H9 (cell line): ENCODE data around the gene MAPK8IP1. TPM values are rescaled to one million over a fixed set of nuclear protein-coding genes. Genes with fewer than 3 reads are reported as not detected.
"Not testable (repeated sequence)": the region's sequence is repeated elsewhere in the genome, so short reads cannot be mapped to it uniquely, and the experiment has no call there.

ENCODE experiments used
- DNase-seq: peaks from one replicate; pipeline ENCODE4 v3.0.0-alpha.2; 2017
- H2AFZ ChIP-seq: one replicate; pipeline ENCODE4 v1.6.1; 2013; ENCODE audit warnings: mild to moderate bottlenecking, low read length, control low read depth, moderate library complexity
- H2AK5ac ChIP-seq: 2 replicates; pipeline ENCODE4 v1.6.1; 2013; ENCODE audit warnings: low read length, control low read depth, mixed read lengths; ENCODE audit not compliant: insufficient read length
- H2BK120ac ChIP-seq: one replicate; pipeline ENCODE4 v1.6.1; 2013; ENCODE audit warnings: low read depth, mild to moderate bottlenecking, low read length, control low read depth, inconsistent platforms; ENCODE audit not compliant: poor library complexity, severe bottlenecking
- H2BK12ac ChIP-seq: 2 replicates; pipeline ENCODE4 v1.6.1; 2013; ENCODE audit warnings: low read length, control low read depth, mixed read lengths, low read depth; ENCODE audit not compliant: insufficient read length
- H2BK15ac ChIP-seq: 2 replicates; pipeline ENCODE4 v1.6.1; 2013; ENCODE audit warnings: low read depth, low read length, control low read depth
- H2BK20ac ChIP-seq: one replicate; pipeline ENCODE4 v1.6.1; 2013; ENCODE audit warnings: low read depth, mild to moderate bottlenecking, low read length, control low read depth, inconsistent platforms; ENCODE audit not compliant: poor library complexity, severe bottlenecking
- H2BK5ac ChIP-seq: 2 replicates; pipeline ENCODE4 v1.6.1; 2013; ENCODE audit warnings: low read length, control low read depth, mixed read lengths; ENCODE audit not compliant: insufficient read length
- H3K14ac ChIP-seq: 2 replicates; pipeline ENCODE4 v1.6.1; 2013; ENCODE audit warnings: low read length, control low read depth; ENCODE audit not compliant: insufficient read depth
- H3K18ac ChIP-seq: 2 replicates; pipeline ENCODE4 v1.6.1; 2013; ENCODE audit warnings: low read depth, mild to moderate bottlenecking, mixed read lengths, low read length, control low read depth; ENCODE audit not compliant: insufficient read length
- H3K23ac ChIP-seq: 2 replicates; pipeline ENCODE4 v1.6.1; 2013; ENCODE audit warnings: low read length, control low read depth, mixed read lengths, low read depth; ENCODE audit not compliant: insufficient read length
- H3K23me2 ChIP-seq: 2 replicates; pipeline ENCODE4 v1.6.1; 2013; ENCODE audit warnings: low read depth, mild to moderate bottlenecking, mixed read lengths, low read length, control low read depth; ENCODE audit not compliant: insufficient read length, poor library complexity, severe bottlenecking
- H3K27ac ChIP-seq: 2 replicates; pipeline ENCODE4 v1.5.1; 2013; ENCODE audit warnings: low read length, control low read depth, mixed read lengths, low read depth; ENCODE audit not compliant: insufficient read length
- H3K27me3 ChIP-seq: 2 replicates; pipeline ENCODE4 v1.6.1; 2013; ENCODE audit warnings: low read length, control low read depth, inconsistent platforms; ENCODE audit not compliant: insufficient read depth
- H3K4ac ChIP-seq: 2 replicates; pipeline ENCODE4 v1.6.1; 2013; ENCODE audit warnings: low read depth, mild to moderate bottlenecking, control low read depth, inconsistent platforms, low read length, moderate library complexity
- H3K4me1 ChIP-seq: 2 replicates; pipeline ENCODE4 v1.6.1; 2013; ENCODE audit warnings: low read length, control low read depth, inconsistent platforms; ENCODE audit not compliant: insufficient read depth
- H3K4me2 ChIP-seq: 2 replicates; pipeline ENCODE4 v1.6.1; 2013; ENCODE audit warnings: low read length, control low read depth, mixed read lengths; ENCODE audit not compliant: insufficient read length, insufficient read depth
- H3K56ac ChIP-seq: 2 replicates; pipeline ENCODE4 v1.6.1; 2013; ENCODE audit warnings: low read depth, mild to moderate bottlenecking, mixed read lengths, low read length, control low read depth; ENCODE audit not compliant: insufficient read length
- H3K79me1 ChIP-seq: 2 replicates; pipeline ENCODE4 v1.6.1; 2013; ENCODE audit warnings: low read depth, mild to moderate bottlenecking, moderate library complexity, low read length, control low read depth, inconsistent platforms; ENCODE audit not compliant: insufficient read depth, poor library complexity, severe bottlenecking
- H3K79me2 ChIP-seq: 2 replicates; pipeline ENCODE4 v1.6.1; 2013; ENCODE audit warnings: low read length, control low read depth, inconsistent platforms; ENCODE audit not compliant: insufficient read depth
- H3K9ac ChIP-seq: 2 replicates; pipeline ENCODE4 v1.6.1; 2013; ENCODE audit warnings: low read length, control low read depth, mixed read lengths; ENCODE audit not compliant: insufficient read length; ENCODE audit errors: extremely low read depth
- H3K9me3 ChIP-seq: one replicate; pipeline ENCODE4 v1.6.1; 2013; ENCODE audit warnings: low read depth, low read length, inconsistent platforms; ENCODE audit not compliant: control insufficient read depth
- H3T11ph ChIP-seq: one replicate; pipeline ENCODE4 v1.6.1; 2013; ENCODE audit warnings: mild to moderate bottlenecking, low read length, control low read depth, inconsistent platforms
- H4K20me1 ChIP-seq: one replicate; pipeline ENCODE4 v1.6.1; 2013; ENCODE audit not compliant: control insufficient read depth, insufficient read length, insufficient read depth
- H4K5ac ChIP-seq: 2 replicates; pipeline ENCODE4 v1.6.1; 2013; ENCODE audit warnings: low read depth, mild to moderate bottlenecking, mixed read lengths, low read length, control low read depth; ENCODE audit not compliant: insufficient read length
- H4K8ac ChIP-seq: replicated peaks from 2 replicates; pipeline ENCODE4 v1.6.1; 2013; ENCODE audit warnings: low read length, control low read depth, mixed read lengths, low read depth; ENCODE audit not compliant: insufficient read length
- H4K91ac ChIP-seq: 2 replicates; pipeline ENCODE4 v1.6.1; 2013; ENCODE audit warnings: low read depth, mild to moderate bottlenecking, moderate library complexity, mixed read lengths, low read length, control low read depth; ENCODE audit not compliant: insufficient read length
- H3K27ac Mint-ChIP-seq, 3 experiments: 2 replicates in 2 of 3; 3 replicates in 1 of 3; pipeline ENCODE4 v1.8.0; 2020 to 2021; ENCODE audit warnings: mixed read lengths in 3 of 3, mild to moderate bottlenecking in 1 of 3, moderate library complexity in 1 of 3
- H3K27me3 Mint-ChIP-seq: 2 replicates; pipeline ENCODE4 v1.8.0; 2021; ENCODE audit warnings: low read depth, mild to moderate bottlenecking, moderate library complexity, mixed read lengths
- H3K36me3 Mint-ChIP-seq, 3 experiments: 2 replicates in 2 of 3; 3 replicates in 1 of 3; pipeline ENCODE4 v1.8.0; 2020 to 2021; ENCODE audit warnings: low read depth in 3 of 3, mixed read lengths in 3 of 3; ENCODE audit not compliant: insufficient read depth in 1 of 3
- H3K4me1 Mint-ChIP-seq, 2 experiments: 2 replicates each; pipeline ENCODE4 v1.8.0; 2020; ENCODE audit warnings: mixed read lengths in 2 of 2
- H3K4me3 Mint-ChIP-seq, 2 experiments: 2 replicates in 1 of 2; 3 replicates in 1 of 2; pipeline ENCODE4 v1.8.0; 2020 to 2021; ENCODE audit warnings: mild to moderate bottlenecking in 2 of 2, mixed read lengths in 2 of 2, moderate library complexity in 1 of 2
- H3K9me3 Mint-ChIP-seq, 2 experiments: 2 replicates in 1 of 2; 3 replicates in 1 of 2; pipeline ENCODE4 v1.8.0; 2020; ENCODE audit warnings: mild to moderate bottlenecking in 2 of 2, mixed read lengths in 2 of 2, moderate library complexity in 1 of 2
- CTCF ChIP-seq: fragments of 200-600 bp; sonication (generic); conservative IDR thresholded peaks from 3 replicates; pipeline ENCODE4 v1.8.0; 2021; ENCODE audit warnings: antibody characterized with exemption, mild to moderate bottlenecking
- WGBS: extraction: QIAGEN DNeasy Blood & Tissue Kit; methylation state at CpG from one replicate; pipeline ENCODE4 v1.1.7; 2013; ENCODE audit warnings: missing lambda C conversion rate, low lambda C conversion rate, mixed read lengths; ENCODE audit not compliant: insufficient read length; ENCODE audit errors: extremely low coverage; 5-methylcytosine and 5-hydroxymethylcytosine counted together
- total RNA-seq: library from RNA; stranded (reverse); gene quantifications from 2 replicates; pipeline ENCODE4 v1.2.1, GENCODE V29; 2021

The MAPK8IP1 gene
- total RNA-seq, 1 experiment from 2014 or later: 30.2 TPM

- Mint-ChIP-seq H3K27me3 (peaks cover 6% of the 10 kb centered on the region), H3K9me3 (no peaks in the 10 kb centered on the region), H3K4me1 (peaks cover 10 to 11% of the 10 kb centered on the region in 2 experiments), H3K4me3 (no peak overlapping the region), H3K36me3 (peaks cover 10 to 33% (median 19%) of the 10 kb centered on the region in 3 experiments), H3K27ac (no peak overlapping the region)
- Histone ChIP-seq H2AK5ac (no peak overlapping the region), H3K79me1 (no peaks in the 10 kb centered on the region), H2BK5ac (no peak overlapping the region), H2BK12ac (no peak overlapping the region), H3K27ac (no peak overlapping the region), H3T11ph (no peak overlapping the region), H3K4ac (no peak overlapping the region), H3K23me2 (peaks cover 7% of the 10 kb centered on the region), H4K8ac (no peak overlapping the region), H2BK15ac (no peak overlapping the region), H2BK120ac (no peak overlapping the region), H3K14ac (no peak overlapping the region), H3K27me3 (no peaks in the 10 kb centered on the region; the same call in 1 of the 2 replicates), H4K5ac (no peak overlapping the region), H3K56ac (no peak overlapping the region), H2BK20ac (no peak overlapping the region), H3K9ac (no peak overlapping the region), H3K9me3 (no peaks in the 10 kb centered on the region), H3K23ac (no peak overlapping the region), H2AFZ (no peak overlapping the region), H4K91ac (no peak overlapping the region), H3K4me1 (no peaks in the 10 kb centered on the region), H3K4me2 (no peak overlapping the region), H4K20me1 (no peaks in the 10 kb centered on the region), H3K18ac (no peak overlapping the region), H3K79me2 (no peaks in the 10 kb centered on the region)
- WGBS: no CpG with 5 or more reads among the region's 19 CpGs
- TF ChIP-seq CTCF: no peak
- no peak for DNase-seq
Measured at GRCh38 chr11:45905095-45905494, 19.6 kb downstream of the MAPK8IP1 start.

DNA sequence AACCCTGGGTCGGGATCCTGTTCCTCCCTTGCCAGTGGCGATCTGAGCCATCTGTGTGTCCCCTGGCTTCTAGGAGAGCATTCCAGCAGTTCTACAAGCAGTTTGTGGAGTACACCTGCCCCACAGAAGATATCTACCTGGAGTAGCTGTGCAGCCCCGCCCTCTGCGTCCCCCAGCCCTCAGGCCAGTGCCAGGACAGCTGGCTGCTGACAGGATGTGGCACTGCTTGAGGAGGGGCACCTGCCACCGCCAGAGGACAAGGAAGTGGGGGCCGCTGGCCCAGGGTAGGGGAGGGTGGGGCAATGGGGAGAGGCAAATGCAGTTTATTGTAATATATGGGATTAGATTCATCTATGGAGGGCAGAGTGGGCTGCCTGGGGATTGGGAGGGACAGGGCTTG lies 20.1 kb downstream of the MAPK8IP1 start:
- H3K4me2 ChIP-seq, H3K4ac ChIP-seq, DNase-seq, H3K4me1 Mint-ChIP-seq, H3K4me1 ChIP-seq, H2BK20ac ChIP-seq, H3K27ac ChIP-seq, H4K8ac ChIP-seq, H3T11ph ChIP-seq, H4K91ac ChIP-seq, H3K4me3 Mint-ChIP-seq, H2BK15ac ChIP-seq, H3K23ac ChIP-seq, H4K5ac ChIP-seq, H3K9ac ChIP-seq, H3K18ac ChIP-seq, H3K23me2 ChIP-seq, H3K14ac ChIP-seq, H3K27me3 ChIP-seq, H4K20me1 ChIP-seq, H2BK12ac ChIP-seq, H2BK5ac ChIP-seq, H3K27me3 Mint-ChIP-seq, H2AK5ac ChIP-seq, H2BK120ac ChIP-seq, H2AFZ ChIP-seq, H3K27ac Mint-ChIP-seq, H3K79me1 ChIP-seq, H3K79me2 ChIP-seq, H3K9me3 Mint-ChIP-seq, H3K9me3 ChIP-seq, H3K56ac ChIP-seq: not testable (repeated sequence)
- peaks cover 10 to 34% (median 21%) of the 10 kb centered on the region in 3 experiments for H3K36me3 Mint-ChIP-seq
- no CpG with 5 or more reads among the region's 6 CpGs for WGBS
